HCEC 1CT (cell line): ENCODE results near the gene MOGAT2.
A peak's percentile ranks its signal among the peaks of the same experiment; 100 is the strongest.

Source experiments
- DNase-seq: peaks from one replicate; pipeline ENCODE4 v3.0.0-alpha.2; 2017

Gene MOGAT2

GRCh38 chr11:75760243-75760642 is 42.6 kb downstream of the MOGAT2 start:
- no peak for DNase-seq

GRCh38 chr11:75760710-75761493 is 43.3 kb downstream of the MOGAT2 start:
- DNase-seq: peak; percentile 59

GRCh38 chr11:75762158-75762557 is 44.5 kb downstream of the MOGAT2 start:
- DNase-seq: no peak

- DNase-seq: peak; percentile 51
Measured at GRCh38 chr11:75762885-75763284, 45.2 kb downstream of the MOGAT2 start.

GRCh38 chr11:75763846-75764245 is 46.2 kb downstream of the MOGAT2 start:
- DNase-seq: no peak

- no peak for DNase-seq
Measured at GRCh38 chr11:75765116-75765515, 47.5 kb downstream of the MOGAT2 start.

GRCh38 chr11:75766443-75767227 is 49.0 kb downstream of the MOGAT2 start:
- DNase-seq: no peak

GRCh38 chr11:75767228-75767572 is 49.6 kb downstream of the MOGAT2 start:
- no peak for DNase-seq

GRCh38 chr11:75767793-75768111 is 50.1 kb downstream of the MOGAT2 start:
- no peak for DNase-seq

GRCh38 chr11:75768112-75768908 is 50.7 kb downstream of the MOGAT2 start, which contains the start of gene DGAT2:
TSS of gene DGAT2 (plus strand) at chr11:75768778. CDS start at chr11:75768992, 214 bp downstream.
- DNase-seq: no peak

GRCh38 chr11:75768909-75769771 is 51.5 kb downstream of the MOGAT2 start:
- DNase-seq: no peak

- DNase-seq: no peak
Measured at GRCh38 chr11:75770102-75770501, 52.5 kb downstream of the MOGAT2 start.

- peak; percentile 87 for DNase-seq
Measured at GRCh38 chr11:75771646-75772410, 54.2 kb downstream of the MOGAT2 start.

- DNase-seq: no peak
Measured at GRCh38 chr11:75773595-75774353, 56.1 kb downstream of the MOGAT2 start.

- no peak for DNase-seq
Measured at GRCh38 chr11:75775056-75775455, 57.4 kb downstream of the MOGAT2 start.

- no peak for DNase-seq
Measured at GRCh38 chr11:75776546-75776945, 58.9 kb downstream of the MOGAT2 start.

GRCh38 chr11:75777461-75778110 is 59.9 kb downstream of the MOGAT2 start:
- DNase-seq: no peak

- no peak for DNase-seq
Measured at GRCh38 chr11:75778962-75779361, 61.3 kb downstream of the MOGAT2 start.

- no peak for DNase-seq
Measured at GRCh38 chr11:75779960-75780359, 62.3 kb downstream of the MOGAT2 start.

- no peak for DNase-seq
Measured at GRCh38 chr11:75780888-75781287, 63.2 kb downstream of the MOGAT2 start.
